ENCODE measurements around the gene LUZP1.
"Not testable (repeated sequence)": the region's sequence is repeated elsewhere in the genome, so short reads cannot be mapped to it uniquely, and the experiment has no call there.

The LUZP1 gene

DNA sequence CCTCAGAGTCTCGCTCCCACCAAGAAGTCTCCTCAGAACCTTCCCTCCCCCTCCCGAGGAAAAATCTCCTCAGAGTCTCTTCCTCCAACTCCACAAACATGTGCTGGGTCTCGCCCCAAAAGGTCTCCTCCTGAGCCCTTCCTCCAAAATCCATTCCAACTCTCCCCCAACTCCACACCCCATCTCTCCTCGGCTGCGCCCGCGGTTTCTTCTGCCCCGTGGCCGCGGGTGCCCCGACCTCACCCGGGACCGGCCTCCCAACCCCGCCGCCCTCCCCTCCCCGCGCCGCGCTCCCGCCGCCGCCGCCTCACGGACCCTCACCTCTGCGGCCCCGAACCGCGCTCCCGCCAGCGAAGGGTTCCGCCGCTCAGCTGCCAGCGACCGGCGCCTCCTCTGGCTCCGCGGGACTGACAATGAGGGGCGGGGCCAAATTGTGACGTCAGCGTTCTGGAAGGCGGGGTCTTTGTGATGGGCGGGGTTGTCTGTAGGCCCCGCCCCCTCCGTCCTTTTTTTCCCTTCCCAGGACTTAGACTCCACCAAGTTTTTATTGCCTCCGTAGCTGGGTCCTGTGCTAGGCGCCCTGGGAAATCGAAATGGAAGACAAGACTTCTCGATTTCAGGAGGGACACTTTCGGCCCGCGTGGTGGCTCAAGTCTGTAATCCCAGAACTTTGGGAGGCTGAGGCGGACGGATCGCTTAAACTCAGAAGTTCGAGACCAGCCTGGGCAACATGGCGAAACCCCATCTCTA lies at the start of gene LUZP1:
TSS of gene LUZP1 (minus strand) at position 412 of the 750 bp plus-strand sequence.
- peak; percentile 78 for DNase-seq (ENCODE audit: low read depth)

DNA sequence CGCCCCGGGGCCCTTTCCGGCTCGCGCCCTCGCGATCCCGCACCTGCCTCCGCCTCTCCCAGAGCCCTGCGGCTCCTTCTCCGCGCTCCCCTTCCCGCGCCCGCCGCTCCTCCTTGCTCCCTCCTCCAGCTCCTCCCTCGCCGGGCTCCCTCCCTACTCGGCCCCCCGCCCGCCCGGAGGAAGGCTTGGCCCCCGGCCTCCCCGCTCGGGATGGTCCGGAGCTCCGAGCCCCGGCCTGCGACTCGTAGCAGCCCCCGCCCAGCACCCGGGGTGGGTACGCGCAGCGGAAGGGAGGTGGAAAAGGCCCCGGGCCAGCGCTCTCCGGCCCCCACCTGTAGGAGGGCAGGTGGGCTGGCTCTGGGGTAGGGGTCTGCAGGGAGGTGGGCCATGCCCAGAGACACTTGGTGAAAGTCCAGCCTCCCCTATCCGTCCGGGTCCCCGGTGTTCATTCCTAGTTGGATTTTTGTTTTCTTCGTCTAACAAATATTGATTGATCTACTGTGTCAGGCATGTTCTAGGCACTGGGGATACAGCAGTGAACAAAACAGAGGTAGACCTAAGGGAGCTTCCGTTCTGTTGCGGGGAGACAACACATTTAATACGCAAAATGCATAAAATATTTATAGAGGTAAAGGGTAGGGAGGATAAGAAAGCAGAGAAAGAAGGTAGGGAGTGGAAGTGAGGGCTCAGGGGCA lies 48.9 kb upstream of the LUZP1 start, which contains the start of gene HTR1D:
TSS of gene HTR1D (minus strand) at position 82 of the 695 bp plus-strand sequence. CDS start 23,283 bp downstream, outside the sequence.
- DNase-seq (ENCODE audit: low read depth) = no peak

DNA sequence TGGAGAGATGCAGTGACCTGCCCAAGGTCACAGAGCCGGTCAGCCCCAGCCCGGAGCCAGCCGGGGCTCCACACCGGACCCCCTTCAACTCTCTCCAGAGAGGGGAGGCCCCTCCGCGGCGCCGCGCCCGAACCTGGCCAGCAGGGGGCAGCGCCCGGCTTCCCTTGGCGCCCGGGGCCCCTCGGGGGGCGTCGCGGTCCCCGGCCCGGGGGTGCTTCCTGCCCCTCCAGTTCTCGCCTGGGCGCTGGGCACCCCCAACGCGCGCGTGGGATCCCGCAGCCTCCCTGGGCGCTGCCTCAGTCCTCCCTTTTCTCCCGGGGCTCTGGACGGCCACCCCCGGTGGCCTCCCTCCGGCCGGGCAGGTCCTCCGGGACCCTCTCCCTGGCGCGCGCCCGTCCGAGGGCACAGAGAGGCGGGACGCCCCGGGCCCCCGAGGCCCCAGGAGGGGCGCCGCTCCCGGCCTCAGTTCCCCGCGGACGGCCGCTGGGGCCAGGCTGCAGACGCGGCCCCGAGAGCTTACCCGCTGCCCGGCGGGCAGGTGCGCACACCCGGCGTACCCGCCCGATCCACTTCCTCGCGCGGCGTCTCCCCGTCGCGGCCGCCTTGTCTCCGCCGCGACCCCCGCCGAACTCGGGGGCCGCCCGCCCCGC lies 48.2 kb upstream of the LUZP1 start:
- DNase-seq (ENCODE audit: low read depth) = no peak

DNA sequence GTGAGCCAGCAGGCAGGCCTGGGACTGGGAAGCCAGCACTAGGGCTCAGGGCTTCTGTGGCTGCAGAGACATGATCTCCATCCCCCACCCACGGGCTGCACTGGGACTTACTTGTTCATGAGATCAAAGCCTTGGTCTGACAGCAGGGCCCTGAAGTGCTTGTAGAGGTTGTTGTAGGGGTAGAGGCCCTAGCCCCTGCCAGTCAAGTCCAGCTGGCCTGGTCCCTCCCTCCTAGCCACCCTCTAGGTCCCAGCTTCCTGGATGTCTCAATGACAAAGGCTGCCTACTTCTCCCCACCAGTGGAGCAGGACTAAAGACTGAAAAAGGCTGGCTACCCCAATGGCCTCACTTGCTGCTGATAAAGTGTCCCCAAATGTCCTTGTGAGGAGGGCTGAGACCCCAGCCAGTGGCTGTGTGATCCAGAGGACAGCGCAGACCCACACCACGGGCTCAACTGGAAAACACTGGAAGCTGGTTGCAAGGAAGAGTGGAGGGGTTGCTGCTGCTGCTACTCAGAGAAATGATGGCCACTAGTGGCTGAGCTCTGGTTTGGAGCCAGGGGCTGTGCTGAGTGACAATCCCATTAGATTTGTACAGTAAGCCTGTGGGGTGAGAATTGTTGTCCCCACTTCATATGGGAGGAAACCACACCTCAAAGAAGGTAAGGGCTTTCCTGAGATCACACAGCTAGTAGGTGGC lies 47.2 kb upstream of the LUZP1 start:
- DNase-seq (ENCODE audit: low read depth) = no peak

DNA sequence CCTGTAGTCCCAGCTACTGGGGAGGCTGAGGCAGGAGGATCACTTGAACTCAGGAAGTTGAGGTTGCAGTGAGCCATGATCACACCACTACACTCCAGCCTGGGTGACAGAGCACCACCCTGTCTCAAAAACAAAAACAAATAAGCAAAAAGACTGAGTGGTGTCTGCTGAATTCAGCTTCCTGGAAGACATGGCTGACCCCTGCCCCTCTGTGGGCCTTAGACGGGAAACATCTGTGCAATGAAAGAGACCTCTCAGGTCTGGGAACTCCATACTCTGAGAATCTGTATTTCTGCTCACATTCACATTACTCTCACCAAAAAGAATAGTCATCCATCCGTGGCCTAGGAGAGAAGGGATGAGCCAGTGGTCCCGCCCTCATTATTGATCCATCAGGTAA lies 46.6 kb upstream of the LUZP1 start:
- no peak for DNase-seq (ENCODE audit: low read depth)

DNA sequence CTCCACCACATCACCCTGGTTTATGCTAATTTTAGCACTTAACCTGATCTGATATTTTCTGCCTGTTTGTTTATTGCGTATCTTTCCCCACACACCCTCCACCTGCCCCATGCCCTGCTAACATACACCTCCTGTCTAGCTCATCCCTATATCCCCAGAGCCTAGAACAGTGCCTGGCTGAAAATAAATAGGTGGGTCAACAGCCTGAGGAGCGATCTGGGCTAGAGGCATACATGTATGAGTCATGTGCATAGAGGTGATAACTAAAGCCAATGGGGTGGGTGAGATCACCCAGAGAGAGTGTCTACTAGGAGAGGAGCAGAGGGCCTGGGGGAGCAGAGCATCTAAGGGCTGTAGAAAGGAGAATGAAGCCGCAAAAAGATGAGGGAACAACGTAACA lies 46.0 kb upstream of the LUZP1 start:
- no peak for DNase-seq (ENCODE audit: low read depth)

DNA sequence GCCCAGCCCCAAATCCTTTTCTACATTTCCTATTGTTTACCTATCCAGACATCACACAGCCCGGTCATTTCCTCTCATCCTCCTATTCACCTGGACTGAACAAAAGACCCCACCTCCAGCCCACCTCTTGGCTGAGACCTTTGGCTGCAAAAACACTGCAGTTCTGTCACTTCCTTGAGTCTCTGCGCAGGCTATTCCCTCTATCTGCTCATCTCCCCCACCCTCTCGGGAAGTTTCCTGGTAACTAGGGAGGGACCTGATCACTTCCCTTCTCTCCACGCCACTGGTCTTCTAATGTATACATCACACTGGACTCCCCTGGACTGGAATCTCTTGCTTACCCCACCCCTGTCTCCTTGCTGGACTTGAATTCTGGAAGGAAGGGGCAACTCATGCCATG lies 43.3 kb upstream of the LUZP1 start:
- no peak for DNase-seq (ENCODE audit: low read depth)

DNA sequence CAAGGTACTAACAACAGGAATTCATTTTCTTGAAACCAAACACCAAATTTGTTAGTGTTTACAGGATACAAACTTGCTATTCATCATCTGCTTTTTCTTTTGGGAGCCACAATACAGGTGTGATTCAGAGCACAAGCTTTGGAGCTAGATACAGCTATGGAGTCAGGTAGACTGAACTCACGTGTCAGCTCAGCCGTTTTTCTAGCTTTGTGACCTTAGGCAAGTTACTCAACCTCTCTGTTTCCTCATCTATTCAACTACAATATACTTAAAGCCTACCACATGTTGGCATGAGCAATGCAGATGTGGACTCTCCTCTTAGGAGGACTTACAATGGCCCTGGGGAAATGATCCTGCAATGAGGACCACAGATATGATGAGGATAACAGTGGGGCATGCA lies 42.3 kb upstream of the LUZP1 start:
- DNase-seq (ENCODE audit: low read depth) = no peak

DNA sequence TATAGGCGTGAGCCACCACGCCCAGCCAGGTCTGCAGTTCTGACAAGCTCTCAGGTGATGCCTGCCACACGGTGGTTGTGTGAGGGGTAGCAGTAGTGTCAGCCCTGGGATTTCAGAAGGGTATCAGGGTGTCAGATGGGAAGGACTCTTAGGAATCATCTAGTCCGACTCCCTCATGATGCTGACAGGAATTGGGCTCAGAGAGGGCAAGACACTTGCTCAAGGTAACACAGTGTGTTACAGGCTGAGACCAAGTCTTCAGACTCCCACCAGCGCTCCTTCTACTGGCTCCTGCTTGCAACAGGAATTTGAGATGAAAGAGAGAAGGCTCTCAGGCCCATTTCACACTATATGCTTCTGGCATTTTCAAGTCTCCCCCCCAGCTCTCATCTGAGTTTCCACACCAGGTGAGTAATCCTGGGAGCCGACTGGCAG lies 41.7 kb upstream of the LUZP1 start:
- DNase-seq (ENCODE audit: low read depth) = no peak

DNA sequence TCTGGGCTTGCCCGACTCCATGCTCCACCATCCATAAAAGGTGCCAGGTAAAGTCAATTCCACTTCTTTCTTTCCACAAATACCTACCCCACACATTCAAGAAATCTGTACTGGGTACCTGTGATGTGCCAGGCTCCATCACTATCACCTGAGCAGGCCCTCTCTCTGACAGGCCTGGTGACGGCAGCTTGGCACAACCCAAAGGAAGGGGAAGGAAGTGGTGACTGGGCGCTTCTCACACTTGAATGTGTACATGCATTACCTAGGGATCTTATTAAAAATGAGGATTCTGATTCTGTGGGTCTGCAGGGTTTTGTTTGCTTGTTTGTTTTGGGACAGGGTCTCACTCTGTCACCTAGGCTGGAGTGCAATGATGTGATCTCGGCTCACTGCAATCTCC lies 41.1 kb upstream of the LUZP1 start:
- no peak for DNase-seq (ENCODE audit: low read depth)

DNA sequence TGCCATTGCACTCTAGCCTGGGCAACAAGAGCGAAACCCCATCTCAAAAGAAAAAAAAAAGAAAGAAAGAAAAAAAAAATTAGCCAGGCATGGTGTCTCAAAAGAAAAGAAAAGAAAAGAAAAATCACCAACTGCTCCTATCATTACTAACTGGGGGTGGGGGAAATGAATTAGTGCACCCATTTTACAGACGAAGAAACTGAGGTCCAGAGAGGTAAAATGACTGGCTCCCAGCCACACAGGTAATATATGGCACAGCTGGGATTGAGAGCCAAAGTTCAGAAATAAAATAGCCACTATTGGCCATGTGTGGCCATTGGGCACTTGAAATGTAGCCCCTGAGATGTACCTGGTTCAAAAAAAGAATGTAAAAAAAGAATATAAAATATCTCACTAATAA lies 39.9 kb upstream of the LUZP1 start:
- DNase-seq (ENCODE audit: low read depth) = no peak

DNA sequence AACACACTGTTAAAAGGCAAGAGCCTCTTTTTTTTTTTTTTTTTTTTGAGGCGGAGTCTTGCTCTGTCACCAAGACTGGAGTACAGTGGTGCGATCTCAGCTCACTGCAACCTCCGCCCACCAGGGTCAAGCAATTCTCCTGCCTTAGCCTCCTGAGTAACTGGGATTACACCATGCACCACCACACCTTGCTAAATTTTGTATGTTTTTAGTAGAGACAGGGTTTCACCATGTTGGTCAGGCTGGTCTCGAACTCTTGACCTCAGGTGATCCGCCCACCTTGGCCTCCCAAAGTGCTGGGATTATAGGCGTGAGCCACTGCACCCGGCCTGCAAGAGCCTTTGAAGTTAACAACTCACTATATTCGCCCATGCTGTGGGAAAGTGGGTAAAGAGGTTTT lies 39.1 kb upstream of the LUZP1 start:
- DNase-seq (ENCODE audit: low read depth) = not testable (repeated sequence)

DNA sequence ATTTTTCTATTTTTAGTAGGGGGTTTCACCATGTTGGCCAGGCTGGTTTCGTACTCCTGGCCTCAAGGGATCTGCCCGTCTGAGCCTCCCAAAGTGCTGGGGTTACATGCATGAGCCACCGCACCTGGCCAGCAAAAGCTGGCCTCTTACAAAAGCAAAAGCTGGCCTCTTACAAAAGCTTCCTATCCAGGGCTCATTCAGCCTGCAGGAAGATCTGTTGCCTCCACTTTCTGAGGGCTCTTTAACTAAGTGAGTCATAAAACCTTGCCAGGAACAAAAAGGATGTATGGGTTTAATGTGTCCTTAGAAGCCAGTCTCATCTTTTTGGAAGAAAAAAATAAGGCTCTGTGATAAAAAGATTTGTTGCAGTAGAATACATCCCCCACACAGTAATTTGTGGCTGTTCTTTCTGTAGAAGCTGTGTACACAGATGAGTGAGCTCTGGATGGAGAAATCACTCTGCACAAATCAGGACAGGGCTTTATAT lies 33.6 kb upstream of the LUZP1 start:
- no peak for DNase-seq (ENCODE audit: low read depth)

DNA sequence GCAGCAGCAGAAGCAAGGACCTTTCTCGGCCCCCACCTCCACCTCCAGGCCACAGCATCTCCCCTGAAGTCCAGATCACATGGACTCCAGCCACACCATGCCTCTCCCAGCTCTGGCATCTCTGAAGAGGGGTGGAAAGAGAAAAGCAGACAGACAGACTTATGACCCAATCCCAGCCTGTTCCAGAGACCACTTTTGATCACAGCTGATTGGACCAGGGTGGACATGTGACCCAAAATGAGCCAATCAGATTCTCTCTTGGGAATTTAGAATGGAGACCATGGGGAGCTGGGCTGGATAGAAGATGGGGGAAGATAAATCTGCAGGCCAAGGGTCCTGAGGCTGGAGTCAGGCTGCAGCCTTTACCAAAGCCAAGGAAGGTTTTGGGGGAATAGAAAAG lies 32.2 kb upstream of the LUZP1 start:
- no peak for DNase-seq (ENCODE audit: low read depth)

DNA sequence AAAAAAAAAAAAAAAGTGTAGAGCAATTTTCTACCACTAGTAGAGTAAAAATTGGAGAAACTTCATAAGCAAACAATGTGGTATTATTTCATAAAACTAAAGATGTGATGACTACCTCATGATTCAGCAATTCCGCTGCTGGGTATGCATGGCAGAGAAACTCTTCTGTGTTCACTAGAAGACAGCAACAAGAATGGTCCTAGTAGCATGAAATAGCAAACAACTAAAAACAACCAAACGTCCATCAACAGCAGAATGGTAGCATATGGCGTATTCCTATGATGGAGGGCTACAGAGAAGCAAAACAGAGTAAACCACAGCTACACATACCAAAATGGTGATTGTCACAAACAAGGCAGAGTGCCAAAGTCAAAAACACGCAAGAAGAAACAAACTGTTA lies 29.7 kb upstream of the LUZP1 start:
- peak; percentile 52 for DNase-seq (ENCODE audit: low read depth)

DNA sequence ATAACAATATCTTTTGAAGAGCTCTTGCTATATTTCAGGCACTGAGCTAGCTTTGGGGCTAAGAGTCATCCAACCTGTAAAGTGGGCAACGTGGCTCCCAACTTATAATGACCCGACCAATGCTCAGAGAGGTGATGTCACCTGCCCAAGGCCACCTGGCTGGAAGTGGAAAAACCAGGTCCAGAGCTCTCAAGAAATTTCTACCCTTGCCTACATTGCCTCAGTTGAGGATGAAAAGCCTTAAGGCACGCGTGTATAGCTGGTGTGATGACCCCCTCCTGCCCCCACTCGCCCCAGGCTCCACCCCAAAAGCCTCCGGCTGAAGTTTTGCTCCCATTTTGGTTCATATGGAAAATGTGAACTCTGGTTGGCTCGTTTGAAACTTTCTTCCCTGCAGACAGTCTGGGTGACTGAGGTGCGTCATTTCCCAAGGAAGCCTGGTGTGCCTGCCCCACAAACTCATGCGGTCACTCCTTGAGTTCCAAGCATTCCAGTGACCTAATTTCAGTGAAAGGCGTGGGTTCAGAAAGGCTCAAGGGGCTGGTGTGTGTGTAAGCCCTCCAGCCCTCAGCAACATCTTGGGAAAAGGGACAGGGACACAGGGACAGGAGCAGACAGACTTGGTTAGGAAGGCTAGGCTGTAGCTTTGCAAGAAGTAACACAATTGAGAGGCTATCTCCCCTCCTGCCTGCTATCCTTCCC lies 28.1 kb upstream of the LUZP1 start:
- DNase-seq (ENCODE audit: low read depth) = peak; percentile 21

DNA sequence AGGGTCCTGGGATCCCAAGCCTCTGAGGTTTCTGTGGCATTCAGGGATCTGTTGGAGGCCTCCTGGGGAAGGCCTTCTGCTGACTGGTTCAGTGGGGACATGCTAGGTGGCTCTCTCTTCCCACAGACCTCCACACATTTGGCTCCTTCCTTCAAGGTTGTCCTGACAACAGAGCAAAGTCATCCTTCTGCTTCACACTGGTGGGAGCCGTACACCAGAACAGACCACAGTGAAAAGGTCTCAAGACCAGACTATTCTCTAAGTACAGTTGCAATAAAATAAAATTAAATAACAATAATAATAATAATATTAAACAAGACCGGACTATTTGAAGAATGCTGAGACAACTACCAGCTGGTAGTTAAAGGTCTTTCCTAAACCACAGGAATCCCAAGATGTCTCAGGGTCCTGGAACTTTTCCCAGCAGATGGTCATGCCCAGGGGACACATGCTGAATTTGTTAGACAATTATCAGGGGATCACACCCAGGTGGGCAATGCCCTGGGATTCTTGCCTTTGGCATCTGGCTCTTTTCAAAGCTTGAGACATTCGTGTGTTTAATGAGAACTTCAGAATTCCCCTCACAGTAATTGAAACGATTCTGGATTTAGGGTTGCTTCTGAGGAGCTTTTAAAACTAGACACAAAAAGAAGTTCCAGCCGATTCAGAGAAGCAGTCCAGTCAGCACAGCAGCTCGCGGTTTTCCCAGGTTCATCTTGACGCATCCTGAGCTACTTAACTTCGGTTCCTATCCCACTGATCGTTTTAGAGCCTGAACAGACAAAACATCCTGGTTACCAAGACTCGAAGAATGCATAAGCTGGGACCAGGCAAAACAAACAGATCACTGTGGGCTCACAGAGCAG lies 25.7 kb upstream of the LUZP1 start:
- DNase-seq (ENCODE audit: low read depth) = peak; percentile 33

DNA sequence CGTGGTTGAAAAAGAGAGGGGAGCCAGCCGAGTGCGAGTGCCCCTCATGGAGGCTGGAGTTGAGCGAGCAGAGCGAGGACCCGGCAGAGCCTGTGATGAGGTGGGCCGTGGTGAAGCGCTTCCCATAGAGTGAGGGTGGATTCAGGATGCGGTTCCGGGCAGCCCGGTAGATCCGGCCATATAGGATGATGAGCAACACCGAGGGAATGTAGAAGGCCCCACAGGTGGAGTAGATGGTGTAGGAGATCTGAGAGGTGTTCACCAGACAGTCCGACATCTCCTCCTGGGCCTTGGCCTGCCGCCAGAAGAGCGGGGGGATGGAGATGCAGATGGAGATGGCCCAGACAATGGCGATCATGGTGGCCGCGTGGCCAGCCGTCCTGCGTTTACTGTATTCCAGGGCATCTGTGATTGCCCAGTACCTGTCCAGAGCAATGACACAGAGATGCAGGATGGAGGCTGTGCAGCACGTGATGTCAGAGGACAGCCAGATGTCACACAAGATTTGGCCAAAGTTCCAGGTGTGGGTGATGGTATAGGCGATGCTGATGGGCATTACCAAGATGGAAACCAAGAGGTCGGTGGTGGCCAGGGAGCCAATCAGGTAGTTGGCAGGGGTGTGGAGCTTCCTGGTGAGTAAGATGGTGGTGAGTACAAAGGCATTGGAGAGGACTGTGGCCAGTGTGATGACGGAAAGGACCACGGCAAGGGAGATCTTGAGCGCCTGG lies 24.9 kb upstream of the LUZP1 start:
- no peak for DNase-seq (ENCODE audit: low read depth)

DNA sequence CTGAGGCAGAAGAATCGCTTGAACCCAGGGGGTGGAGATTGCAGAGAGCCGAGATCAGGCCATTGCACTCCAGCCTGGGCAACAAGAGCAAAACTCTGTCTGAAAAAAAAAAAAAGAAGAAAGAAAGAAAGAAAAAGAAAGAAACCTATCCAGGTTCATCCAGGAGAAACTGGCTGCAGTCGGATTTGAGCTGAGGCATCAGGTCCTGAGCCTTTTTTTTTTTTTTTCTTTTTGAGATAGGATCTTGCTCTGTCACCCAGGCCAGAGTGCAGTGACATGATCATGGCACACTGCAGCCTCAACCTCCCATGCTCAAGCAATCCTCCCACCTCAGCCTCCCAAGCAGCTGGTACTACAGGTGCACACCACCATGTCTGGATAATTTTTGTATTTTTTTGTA lies 22.5 kb upstream of the LUZP1 start:
- no peak for DNase-seq (ENCODE audit: low read depth)

DNA sequence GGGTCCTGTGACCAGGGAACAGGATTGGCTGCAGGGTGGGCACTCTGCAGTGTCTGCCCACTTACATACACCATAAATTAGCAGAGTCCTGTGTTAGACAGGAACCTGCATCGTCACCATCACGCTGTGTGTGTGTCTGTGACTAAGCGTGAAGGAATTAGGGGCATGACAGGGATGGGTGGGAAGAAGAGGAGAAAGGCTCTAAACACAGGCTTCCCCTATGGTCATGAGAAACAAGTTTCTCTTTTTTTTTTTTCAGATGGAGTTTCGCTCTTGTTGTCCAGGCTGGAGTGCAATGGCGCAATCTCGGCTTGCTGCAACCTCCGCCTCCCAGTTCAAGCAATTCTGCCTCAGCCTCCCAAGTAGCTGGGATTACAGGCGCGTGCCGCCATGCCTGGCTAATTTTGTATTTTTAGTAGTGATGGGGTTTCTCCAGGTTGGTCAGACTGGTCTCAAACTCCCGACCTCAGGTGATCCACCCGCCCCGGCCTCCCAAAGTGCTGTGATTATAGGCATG lies 20.3 kb upstream of the LUZP1 start:
- DNase-seq (ENCODE audit: low read depth) = not testable (repeated sequence)
